ENCODE measurements around the gene GABBR2.

The GABBR2 gene

GRCh38 chr9:98479967-98480847 lies 228.5 kb downstream of the GABBR2 start:
- no peak for TF ChIP-seq CTCF (conservative IDR thresholded peaks at IDR 0.05; ENCODE audit: control insufficient read depth, insufficient read depth, low read depth, low read length)
- H3K4me3 ChIP-seq (ENCODE audit: control insufficient read depth, low read depth, low read length): no peak overlapping the region
- DNase-seq (ENCODE audit: low read depth): peak; percentile 32

GRCh38 chr9:98479449-98479848 lies 229.3 kb downstream of the GABBR2 start:
- DNase-seq (ENCODE audit: low read depth): no peak
- H3K4me3 ChIP-seq (ENCODE audit: control insufficient read depth, low read depth, low read length): no peak overlapping the region
- no peak for TF ChIP-seq CTCF (conservative IDR thresholded peaks at IDR 0.05; ENCODE audit: control insufficient read depth, insufficient read depth, low read depth, low read length)

DNA sequence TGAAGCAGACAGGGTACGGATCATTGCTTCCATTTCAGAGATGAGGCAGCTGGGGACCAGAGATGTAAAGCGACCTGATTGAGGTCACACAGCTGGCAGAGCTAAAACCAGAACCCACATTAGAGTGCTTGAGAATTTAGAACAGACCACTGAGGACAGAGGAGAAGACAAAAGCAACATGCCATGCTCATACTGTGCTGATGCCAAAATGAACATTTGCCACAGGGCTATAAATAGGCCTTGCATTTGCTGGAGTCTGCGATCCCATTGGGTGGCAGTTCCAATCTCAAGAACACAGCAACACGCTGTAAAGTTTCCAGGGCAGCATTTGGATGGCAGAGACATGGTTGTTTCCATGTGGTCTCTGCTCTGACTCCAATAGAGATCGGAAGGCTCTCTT lies 230.9 kb downstream of the GABBR2 start:
- no peak for DNase-seq (ENCODE audit: low read depth)

GRCh38 chr9:98472216-98472615 lies 236.5 kb downstream of the GABBR2 start:
- H3K4me3 ChIP-seq (ENCODE audit: control insufficient read depth, low read depth, low read length): no peak overlapping the region
- no peak for TF ChIP-seq CTCF (conservative IDR thresholded peaks at IDR 0.05; ENCODE audit: control insufficient read depth, insufficient read depth, low read depth, low read length)
- no peak for DNase-seq (ENCODE audit: low read depth)

More for the DNA sequence above, 230.9 kb downstream of the GABBR2 start:
- TF ChIP-seq CTCF (conservative IDR thresholded peaks at IDR 0.05; ENCODE audit: control insufficient read depth, insufficient read depth, low read depth, low read length): no peak
- H3K4me3 ChIP-seq (ENCODE audit: control insufficient read depth, low read depth, low read length): no peak overlapping the region

- no peak for DNase-seq (ENCODE audit: low read depth)
- no peak overlapping the region for H3K4me3 ChIP-seq (ENCODE audit: control insufficient read depth, low read depth, low read length)
- TF ChIP-seq CTCF (conservative IDR thresholded peaks at IDR 0.05; ENCODE audit: control insufficient read depth, insufficient read depth, low read depth, low read length): no peak
Observed at GRCh38 chr9:98471185-98471584, 237.6 kb downstream of the GABBR2 start.

GRCh38 chr9:98468567-98469239 lies 240.0 kb downstream of the GABBR2 start:
- H3K4me3 ChIP-seq (ENCODE audit: control insufficient read depth, low read depth, low read length): no peak overlapping the region
- TF ChIP-seq CTCF (conservative IDR thresholded peaks at IDR 0.05; ENCODE audit: control insufficient read depth, insufficient read depth, low read depth, low read length): no peak
- DNase-seq (ENCODE audit: low read depth): no peak

Measured in fibroblast of mammary gland (primary cell).